ENCODE data around the gene CAV1. TPM values are rescaled to one million over a fixed set of nuclear protein-coding genes. Genes with fewer than 3 reads are reported as not detected.

Gene CAV1
- total RNA-seq, 2 experiments from 2014 or later, result not detected

- no peak overlapping the region for H3K4me3 ChIP-seq (ENCODE audit: low read length)
- Mint-ChIP-seq H3K9me3 (no peaks in the 10 kb centered on the region), H3K36me3 (ENCODE audit: low read depth) (no peaks in the 10 kb centered on the region), H3K4me3 (no peak overlapping the region), H3K27me3 (peaks cover 43% of the 10 kb centered on the region), H3K4me1 (ENCODE audit: low read depth) (no peaks in the 10 kb centered on the region), H3K27ac (no peak overlapping the region)
- no peak overlapping the region for H3K27ac ChIP-seq (ENCODE audit: low read depth in 1 of 2, low read length in 2 of 2)
- ATAC-seq (ENCODE audit: poor library complexity) (no peak), DNase-seq (no peak)
- no peaks in the 10 kb centered on the region for H3K36me3 ChIP-seq (ENCODE audit: insufficient read depth, low read length)
- peaks cover 0 to 3% of the 10 kb centered on the region in 2 experiments for H3K27me3 ChIP-seq (ENCODE audit: control insufficient read depth in 1 of 2, insufficient read depth in 2 of 2, low read length in 2 of 2)
- POLR2A ChIA-PET, result no interaction called here
- TF ChIP-seq CTCF (IDR thresholded peaks at IDR 0.05), result no peak
- CTCF ChIA-PET, result no interaction called here
- H3K4me1 ChIP-seq (ENCODE audit: insufficient read depth, low read length), result no peaks in the 10 kb centered on the region
- no peaks in the 10 kb centered on the region for H3K9me3 ChIP-seq (ENCODE audit: control insufficient read depth in 1 of 2, insufficient read depth in 1 of 2, low read length in 2 of 2)
- intact Hi-C loops (cut with DNase I, micrococcal nuclease), result no loop called here
Measured at GRCh38 chr7:116545411-116545993, 20.7 kb downstream of the CAV1 start.

GRCh38 chr7:116546054-116546453, 21.2 kb downstream of the CAV1 start:
- no peak overlapping the region for H3K27ac ChIP-seq (ENCODE audit: low read depth in 1 of 2, low read length in 2 of 2)
- ATAC-seq (ENCODE audit: poor library complexity) (no peak), DNase-seq (no peak)
- no peaks in the 10 kb centered on the region for H3K36me3 Mint-ChIP-seq (ENCODE audit: low read depth)
- H3K27me3 Mint-ChIP-seq, result peaks cover 38% of the 10 kb centered on the region
- ChIA-PET POLR2A (no interaction called here), CTCF (no interaction called here)
- intact Hi-C loops (cut with DNase I, micrococcal nuclease), result no loop called here
- no peaks in the 10 kb centered on the region for H3K9me3 Mint-ChIP-seq
- peaks cover 0 to 3% of the 10 kb centered on the region in 2 experiments for H3K27me3 ChIP-seq (ENCODE audit: control insufficient read depth in 1 of 2, insufficient read depth in 2 of 2, low read length in 2 of 2)
- H3K27ac Mint-ChIP-seq, result no peak overlapping the region
- H3K9me3 ChIP-seq (ENCODE audit: control insufficient read depth in 1 of 2, insufficient read depth in 1 of 2, low read length in 2 of 2), result no peaks in the 10 kb centered on the region
- H3K4me3 ChIP-seq (ENCODE audit: low read length), result no peak overlapping the region
- H3K4me1 ChIP-seq (ENCODE audit: insufficient read depth, low read length), result no peaks in the 10 kb centered on the region
- no peak for TF ChIP-seq CTCF (IDR thresholded peaks at IDR 0.05)
- H3K36me3 ChIP-seq (ENCODE audit: insufficient read depth, low read length), result no peaks in the 10 kb centered on the region
- no peak overlapping the region for H3K4me3 Mint-ChIP-seq
- no peaks in the 10 kb centered on the region for H3K4me1 Mint-ChIP-seq (ENCODE audit: low read depth)

- Mint-ChIP-seq H3K36me3 (ENCODE audit: low read depth) (no peaks in the 10 kb centered on the region), H3K4me3 (no peak overlapping the region), H3K4me1 (ENCODE audit: low read depth) (no peaks in the 10 kb centered on the region), H3K27ac (no peak overlapping the region), H3K9me3 (no peaks in the 10 kb centered on the region), H3K27me3 (peaks cover 33% of the 10 kb centered on the region)
- no peak for TF ChIP-seq CTCF (IDR thresholded peaks at IDR 0.05)
- ChIA-PET POLR2A (interaction anchor here (0.7 kb wide), 1 partner anchor 1476 kb away, joined by 3 read pairs; no protein-coding TSS in a partner anchor), CTCF (no interaction called here)
- Histone ChIP-seq H3K27ac (ENCODE audit: low read depth in 1 of 2, low read length in 2 of 2) (no peak overlapping the region), H3K4me1 (ENCODE audit: insufficient read depth, low read length) (no peaks in the 10 kb centered on the region), H3K27me3 (ENCODE audit: control insufficient read depth in 1 of 2, insufficient read depth in 2 of 2, low read length in 2 of 2) (peaks cover 0 to 3% of the 10 kb centered on the region in 2 experiments), H3K4me3 (ENCODE audit: low read length) (no peak overlapping the region), H3K36me3 (ENCODE audit: insufficient read depth, low read length) (no peaks in the 10 kb centered on the region), H3K9me3 (ENCODE audit: control insufficient read depth in 1 of 2, insufficient read depth in 1 of 2, low read length in 2 of 2) (no peaks in the 10 kb centered on the region)
- DNase-seq (no peak), ATAC-seq (ENCODE audit: poor library complexity) (no peak)
- intact Hi-C loops (cut with DNase I, micrococcal nuclease), result no loop called here
Measured at GRCh38 chr7:116546916-116547315, 22.1 kb downstream of the CAV1 start.

Measured in CD4-positive, alpha-beta T cell (primary cell).